GM18909 (cell line): ENCODE data around the gene OARD1.

Experiments used
- ATAC-seq: cut with Tn5 transposase; IDR thresholded peaks from one replicate; pipeline ENCODE4 v1.9.1; 2021; ENCODE audit warnings: mild to moderate bottlenecking; ENCODE audit not compliant: unreplicated experiment, poor library complexity

The OARD1 gene

DNA sequence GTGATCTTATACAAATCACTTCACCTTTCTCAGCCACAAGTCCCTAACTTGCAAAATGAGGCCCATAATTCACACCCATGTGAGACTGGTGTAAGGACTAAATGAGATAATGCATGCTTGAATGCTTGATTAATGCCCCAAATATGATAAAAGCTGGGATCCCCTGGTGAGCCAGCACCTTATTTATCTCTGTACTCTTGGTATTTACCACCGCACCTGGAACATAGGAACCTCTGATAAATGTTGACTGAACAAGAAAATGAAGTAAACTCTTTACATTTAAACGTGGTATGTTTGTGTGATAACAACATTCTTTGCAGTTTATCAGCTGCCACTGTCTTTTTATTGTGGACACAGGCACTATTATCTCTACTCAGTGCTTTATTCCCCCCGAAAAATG, 21.6 kb downstream of the OARD1 start:
- no peak for ATAC-seq

DNA sequence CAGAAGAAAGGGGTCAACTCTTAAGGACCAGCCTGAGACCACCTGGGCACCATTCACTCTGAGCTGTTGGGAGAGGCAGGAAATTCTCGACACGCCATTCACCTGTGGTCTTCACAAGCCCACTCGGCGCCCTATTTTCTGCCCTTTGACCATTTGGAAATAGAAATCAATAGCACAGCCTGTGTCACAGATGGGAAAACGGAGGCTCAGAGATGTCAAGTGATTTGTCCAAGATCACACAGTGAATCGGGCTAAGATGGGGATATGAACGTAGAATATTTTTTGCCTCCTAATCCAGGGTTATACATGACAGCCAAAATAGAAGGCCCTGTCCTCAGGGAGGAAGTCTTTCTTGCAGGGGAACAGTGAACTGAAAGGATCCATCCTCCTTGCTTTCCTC, 22.2 kb downstream of the OARD1 start:
- ATAC-seq, result no peak

DNA sequence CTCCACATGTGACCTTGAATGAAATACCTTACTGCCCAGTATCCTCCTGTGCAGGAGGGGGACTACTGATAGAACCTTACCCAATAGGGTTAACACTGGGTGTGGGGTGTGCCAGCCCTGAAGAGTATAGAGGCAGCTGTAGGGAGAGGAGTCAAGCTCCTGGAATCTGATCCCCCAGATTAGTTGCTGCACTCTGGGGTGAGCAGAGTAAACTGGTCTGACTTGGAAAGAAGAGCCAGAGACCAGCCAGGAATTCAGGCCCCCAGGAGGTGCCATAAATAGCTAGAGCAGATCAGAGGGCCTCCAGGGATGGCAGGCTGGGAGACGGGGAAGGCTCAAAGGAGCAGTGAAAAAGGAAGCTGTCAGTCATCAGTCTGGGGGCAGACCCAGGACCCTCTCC, 22.6 kb downstream of the OARD1 start:
- no peak for ATAC-seq

DNA sequence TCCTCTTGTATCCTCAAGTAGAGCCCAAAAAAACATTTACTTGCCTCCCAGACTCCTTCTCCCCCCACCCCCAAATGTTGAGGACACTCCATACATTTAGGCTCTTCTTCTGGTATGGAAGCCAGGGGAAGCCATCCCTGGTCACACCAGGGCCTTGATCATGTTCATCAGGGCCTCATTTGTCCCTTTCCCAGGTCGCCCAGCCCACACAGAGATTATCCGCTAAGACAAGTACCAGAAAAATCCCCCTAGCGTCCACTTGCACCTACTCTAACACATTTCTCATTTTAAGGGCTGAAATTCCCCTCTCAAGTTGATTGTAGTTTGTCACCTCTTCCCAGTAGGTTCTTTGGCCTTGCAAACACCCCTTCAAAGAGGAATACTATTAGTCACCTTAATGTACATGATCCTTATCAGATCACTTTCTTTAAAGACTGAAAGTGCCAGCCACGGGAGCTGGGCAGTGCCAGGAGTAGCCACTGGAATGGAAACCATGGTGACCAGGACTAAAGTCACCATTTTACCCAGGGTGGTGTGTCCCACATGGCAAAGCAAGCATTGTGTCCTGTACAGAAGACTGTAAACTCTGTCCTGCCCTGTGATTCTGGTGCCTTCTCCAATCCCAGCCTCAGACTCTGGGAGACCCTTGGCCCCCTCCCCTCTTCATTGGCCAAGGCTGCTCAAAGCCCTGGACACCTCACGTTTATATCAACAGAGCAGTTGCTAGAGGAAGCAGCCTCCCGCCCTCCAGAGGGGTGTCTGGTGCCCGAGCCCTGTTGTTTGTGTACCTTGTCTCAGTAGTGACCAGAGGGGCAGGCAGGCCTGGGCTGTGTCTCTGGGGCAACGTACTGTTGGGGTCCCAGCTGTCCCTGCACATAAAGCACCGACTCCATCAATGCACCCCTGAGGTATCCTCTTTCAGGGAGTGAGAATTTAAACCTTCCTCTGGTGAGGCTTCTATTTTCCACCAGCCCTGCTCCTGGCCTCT, 24.1 kb downstream of the OARD1 start:
- no peak for ATAC-seq

DNA sequence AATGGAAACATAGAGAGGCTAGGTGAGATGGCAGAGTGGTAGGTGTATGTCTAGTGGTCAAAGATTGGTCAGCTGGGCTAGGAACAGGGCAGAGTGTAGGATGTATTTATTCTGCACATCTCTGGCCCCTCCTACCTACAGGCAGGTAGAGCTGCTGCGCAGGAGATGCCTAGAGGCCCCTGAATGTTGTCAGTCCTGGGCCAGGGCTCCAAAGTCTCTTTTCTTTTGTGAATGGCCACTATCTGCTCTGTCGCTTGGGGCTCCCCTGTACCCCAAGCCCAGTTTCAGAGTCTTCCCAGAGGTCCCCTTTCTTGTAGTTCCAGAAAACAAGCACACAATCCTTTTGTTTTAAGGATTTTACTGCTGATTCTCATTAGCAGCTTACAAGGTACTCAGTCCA, 24.9 kb downstream of the OARD1 start:
- ATAC-seq, result no peak

DNA sequence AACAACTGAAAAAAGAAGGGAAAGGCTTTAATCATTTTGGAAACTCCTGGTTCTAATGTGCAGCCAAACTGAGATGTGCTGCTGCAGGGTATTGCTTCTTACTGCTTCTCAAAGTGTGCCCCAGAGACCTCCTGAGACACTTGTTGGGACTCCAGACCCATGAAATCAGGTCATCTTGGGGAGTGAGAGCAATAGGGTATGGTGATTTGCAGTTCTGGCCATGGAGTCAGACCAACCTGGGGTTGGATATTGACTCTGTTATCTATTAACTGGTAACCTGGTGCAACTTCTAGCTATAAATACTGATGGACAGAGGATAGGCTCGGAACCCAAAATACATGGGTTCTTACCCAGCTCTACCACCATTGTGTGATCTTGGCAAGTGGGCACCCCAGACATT, 26.1 kb downstream of the OARD1 start:
- no peak for ATAC-seq

DNA sequence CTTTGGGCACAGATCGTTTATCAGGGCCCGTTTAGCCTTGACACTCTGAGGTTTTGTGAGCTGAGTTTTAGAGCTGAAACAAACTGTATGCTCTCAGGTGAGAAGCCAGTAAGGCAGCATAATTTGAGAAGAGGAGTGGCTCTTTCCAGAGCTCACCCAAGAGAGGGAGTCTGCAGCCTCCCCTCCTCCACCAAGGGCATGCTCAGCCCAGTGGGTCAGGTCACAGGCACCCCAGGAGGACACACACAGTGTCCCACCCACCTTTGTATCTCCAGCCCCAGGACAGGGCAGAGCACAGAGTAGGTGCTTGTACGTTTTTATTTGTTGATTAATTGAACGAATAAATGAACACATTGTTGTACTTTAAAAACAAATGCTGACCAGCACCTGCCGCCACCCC, 26.5 kb downstream of the OARD1 start:
- no peak for ATAC-seq

DNA sequence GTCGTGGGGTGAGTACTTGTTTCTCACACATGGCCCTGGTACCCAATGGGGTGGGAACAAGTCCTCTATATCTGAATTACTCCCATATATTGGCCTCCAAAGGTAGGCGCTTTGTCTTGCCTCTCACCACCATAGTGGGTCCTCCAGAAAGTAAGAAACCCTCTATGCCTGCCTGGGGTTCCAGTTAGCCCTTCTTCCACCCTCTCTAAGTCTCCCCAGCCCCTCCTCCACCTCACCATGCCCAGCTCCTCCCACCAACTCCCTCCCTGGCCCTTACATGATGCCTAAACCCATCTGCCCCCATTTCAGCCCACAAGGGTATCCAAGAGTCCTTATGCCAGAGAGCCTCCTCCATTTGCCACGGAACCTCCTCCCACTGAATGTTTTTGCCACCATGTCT, 29.0 kb downstream of the OARD1 start:
- no peak for ATAC-seq

DNA sequence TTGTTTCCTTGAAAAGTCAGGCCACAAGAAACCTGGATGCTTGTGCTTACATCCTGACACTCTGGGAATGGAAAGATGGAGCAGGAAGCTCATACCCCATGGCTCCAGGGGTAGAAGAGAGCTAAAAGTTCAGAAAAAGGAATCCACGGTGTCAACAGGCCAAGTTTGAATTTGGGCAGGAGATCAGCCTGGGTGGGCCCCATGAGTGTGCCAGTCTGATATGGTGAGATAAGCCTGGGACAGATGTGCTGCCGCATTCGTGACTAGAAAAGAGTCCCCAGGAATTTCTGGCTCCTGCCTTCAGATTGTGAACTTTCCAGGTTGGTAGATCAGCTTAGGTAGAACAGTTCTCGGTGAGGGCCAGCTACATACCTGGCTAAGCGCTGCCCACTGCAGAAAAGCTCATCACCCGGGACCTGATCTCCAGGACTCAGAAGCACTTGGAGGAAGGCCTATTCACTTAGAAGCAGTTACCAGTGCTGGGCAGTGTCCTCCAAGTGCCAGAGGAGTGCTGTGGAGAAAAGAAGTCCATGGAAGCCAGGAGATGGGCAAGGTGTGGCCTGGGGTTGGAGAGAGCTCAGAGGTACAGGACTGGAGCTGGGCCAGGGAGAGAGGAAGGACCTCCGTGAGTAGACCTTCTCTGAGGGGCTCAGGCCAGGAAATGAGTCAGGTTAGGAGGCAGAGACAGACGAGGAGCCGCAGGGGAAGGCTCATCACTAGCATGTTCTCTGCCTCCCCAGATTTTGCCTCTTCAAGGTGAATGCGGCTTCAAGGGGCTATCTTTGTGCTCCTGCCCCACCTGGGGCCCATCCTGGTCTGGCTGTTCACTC, 29.7 kb downstream of the OARD1 start, which contains the start of gene TSPO2:
Gene TSPO2, plus strand, starts transcription at position 242 of the 830 bp plus-strand sequence. Its CDS starts 519 bp downstream, at position 761.
- ATAC-seq, result no peak

DNA sequence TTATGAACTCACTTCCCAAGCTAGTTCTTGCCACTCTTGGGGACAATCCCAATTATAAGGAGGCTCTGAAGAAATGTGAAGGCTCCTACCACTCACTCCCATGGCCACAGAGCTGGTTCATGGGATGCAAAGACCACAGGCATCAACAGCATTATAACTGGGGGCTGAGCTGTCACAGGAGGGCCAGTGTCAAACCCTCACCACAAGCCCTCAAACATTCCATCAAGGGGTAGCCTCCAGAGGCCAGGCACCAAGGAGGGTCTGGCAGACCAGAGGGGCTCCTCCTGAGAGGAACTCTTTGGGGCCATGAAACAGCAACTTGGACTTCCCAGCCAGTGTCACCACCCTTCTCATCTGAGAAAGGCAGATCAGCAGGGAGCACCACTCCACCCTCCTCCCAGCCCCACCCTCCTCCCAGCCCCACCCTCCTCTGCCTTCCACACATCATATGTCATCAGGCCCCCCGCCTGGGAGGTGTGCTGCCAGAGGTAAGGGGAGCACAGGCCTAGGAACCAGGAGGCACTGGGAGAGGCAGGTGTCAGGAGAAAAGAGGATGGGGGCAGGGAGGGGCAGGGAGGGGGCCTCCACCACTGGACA, 31.1 kb downstream of the OARD1 start:
- no peak for ATAC-seq

DNA sequence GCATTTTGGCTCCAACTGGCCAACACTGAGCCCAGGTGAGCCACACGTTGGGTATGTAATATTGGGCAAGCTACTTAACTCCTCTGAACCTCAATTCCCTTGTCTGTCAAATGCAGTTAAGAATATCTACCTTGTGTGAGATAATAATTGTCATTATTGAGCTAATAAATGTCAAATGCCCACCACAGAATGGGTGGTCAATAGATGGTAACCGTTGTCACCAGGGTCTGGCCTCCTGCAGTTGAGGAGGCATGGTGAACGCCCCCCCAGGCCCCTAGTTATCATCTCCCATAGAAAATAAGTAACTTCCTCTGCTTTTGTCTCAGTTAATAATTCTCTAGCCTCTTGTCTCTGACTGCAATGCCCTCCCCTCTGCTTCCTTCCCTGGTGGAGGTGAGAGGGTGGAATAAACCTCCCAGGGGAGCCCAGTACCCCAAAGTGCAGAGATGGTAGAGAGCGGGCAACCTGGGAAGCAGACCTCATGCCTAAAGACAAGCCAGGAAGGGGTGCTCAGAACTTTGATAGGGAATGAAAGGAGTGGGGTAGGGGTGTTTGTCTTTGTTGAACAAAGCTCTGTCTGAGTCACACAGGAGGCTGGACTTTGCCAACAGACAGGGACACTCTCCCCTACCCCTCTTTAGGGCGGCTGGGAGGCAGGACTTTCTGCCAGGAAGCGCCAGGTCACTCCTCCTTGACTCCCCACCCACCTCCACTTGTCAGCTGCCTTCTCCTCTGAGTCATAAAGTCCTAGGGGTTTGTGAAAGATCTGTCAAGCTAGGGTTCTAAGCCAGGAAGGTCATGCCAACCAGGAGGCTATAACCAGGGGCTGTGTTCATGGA, 31.8 kb downstream of the OARD1 start:
- no peak for ATAC-seq

DNA sequence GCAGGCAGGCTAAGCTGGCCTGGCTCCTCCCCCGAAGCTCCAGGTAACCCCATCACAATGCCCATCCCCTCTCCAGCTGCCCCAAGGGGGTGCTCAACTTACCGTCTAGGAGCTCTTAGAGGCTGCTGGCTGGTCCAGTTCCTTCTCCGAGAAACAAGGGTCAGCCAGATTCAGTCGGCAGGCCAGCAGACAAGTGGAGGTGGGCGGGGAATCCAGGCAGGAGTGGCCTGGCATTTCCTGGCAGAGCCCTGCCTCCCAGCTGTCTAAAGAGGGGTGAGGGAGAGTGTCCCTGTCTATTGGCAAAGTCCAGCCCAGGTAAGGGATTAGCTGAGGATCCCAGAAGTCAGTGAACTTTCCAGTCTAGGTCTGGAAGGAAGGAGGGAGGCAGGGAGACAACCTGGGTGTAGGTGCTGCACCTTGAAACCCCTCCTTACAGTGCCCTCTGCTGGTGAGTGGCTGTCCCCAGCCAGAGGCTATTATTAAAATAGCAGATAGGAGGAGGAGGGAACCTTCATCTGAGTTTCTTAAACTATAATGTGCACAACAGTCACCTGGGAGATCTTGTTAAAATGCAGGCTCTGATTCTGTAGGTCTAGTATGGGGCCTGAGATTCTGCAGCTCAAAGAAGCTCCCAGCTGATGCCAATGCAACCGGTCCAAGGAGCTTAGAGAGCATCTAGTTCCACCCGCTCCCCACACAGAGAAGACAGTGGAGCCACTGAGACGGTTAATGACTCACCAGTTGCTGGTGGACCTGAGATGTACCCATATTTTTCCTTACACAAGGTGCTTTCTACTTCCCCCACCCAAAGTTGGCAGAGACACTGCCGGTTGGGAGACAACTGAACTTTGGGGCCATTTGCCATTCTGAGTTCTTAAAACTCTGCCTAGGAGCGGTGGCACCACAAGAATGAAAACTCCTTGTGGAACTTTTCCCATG, 32.8 kb downstream of the OARD1 start, which contains the start of gene UNC5CL:
Gene UNC5CL, minus strand, starts transcription at position 162 of the 939 bp plus-strand sequence. CDS start 4,147 bp downstream, outside the sequence.
- ATAC-seq, result peak; percentile 57

DNA sequence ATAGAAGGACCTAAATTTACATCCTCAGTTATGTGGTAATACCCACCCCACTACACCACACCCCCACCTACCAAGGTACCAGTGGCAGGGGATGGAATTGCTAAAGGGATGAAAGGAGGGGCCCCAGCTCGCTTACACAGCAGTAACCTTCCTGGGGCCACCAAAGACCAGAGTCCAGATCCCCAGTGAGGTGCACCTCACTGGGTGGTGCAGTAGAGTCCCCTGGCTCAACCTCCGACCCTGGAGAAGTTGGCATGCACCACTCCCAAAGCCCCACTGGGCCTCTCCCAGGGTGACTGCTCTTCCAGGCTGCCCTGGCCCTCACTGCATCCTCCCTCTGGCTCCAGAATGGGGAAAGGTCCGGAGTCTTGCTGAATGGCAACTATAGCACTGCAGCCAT, 34.0 kb downstream of the OARD1 start:
- no peak for ATAC-seq

DNA sequence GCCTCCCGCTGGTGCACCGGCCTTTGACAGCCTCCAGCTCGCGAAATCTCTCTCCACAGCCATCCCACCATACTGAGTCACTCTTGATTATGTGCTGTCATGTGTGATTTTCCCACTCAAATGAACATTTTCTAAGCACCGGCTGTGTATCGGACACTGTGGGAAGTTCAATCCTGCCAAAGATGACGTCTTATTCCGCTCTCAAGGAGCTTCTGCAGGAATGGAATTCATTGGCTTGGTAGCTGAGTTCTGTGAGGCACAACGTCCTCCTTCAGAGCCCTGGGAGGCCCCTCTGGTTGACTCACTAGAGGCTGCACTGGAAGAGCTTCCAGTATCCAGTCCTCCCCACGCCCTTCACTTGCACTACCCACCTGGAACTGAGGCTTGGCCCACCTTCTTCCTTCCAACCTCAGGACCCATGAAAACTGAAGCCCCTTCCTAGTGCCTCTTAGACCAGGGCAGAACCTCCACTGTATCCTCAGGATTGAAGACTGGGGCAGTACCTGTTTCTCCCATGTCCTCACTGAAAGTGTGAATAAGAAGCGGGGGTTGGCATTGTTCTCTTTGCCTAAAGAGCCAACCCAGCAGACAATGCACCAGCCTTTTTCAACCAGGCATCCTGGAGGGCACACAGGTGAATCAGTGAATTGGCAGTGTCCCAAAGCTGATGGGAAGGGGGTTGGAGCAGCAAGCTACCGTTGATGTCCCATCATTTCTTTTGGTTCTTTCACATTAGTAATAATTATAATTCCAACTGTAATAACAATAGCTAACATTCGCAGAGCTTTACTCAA, 34.9 kb downstream of the OARD1 start:
- ATAC-seq, result no peak

DNA sequence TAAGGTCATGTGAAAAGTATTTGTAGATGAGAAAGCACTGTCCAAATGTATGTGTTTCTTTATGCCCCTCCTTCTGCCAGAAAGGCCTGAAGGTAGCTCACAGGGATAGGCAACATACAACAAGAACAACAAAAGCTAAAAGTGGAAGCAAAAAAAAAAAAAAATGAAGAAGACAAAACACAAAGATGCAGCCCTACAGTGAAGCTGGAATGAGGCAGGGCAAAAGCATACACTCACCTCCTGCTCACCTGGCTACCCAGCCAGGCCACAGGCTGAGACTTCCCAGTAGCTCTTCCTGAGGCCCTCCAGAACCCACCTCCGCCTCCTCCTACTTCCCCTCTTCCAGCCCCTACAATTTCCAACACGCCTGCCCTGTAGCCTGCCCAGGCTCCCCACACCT, 35.6 kb downstream of the OARD1 start:
- no peak for ATAC-seq

DNA sequence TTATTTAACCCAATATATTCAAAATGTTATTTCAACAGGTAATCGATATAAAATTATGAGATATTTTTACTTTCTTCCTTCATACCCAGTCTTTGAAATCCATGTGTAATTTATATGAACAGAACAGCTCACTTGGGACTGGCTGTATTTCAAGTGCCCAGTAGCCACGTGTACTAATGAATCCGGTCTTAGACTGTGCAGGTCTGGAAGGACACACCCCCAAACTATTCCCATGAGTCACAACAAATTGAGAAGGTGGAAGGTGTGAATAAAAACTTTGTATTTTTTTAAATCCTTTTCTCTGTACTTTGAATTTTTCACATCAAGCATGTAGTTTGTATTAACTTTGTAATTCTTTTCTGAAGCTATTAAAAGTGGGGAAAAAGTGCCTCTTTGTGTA, 36.0 kb downstream of the OARD1 start:
- no peak for ATAC-seq

DNA sequence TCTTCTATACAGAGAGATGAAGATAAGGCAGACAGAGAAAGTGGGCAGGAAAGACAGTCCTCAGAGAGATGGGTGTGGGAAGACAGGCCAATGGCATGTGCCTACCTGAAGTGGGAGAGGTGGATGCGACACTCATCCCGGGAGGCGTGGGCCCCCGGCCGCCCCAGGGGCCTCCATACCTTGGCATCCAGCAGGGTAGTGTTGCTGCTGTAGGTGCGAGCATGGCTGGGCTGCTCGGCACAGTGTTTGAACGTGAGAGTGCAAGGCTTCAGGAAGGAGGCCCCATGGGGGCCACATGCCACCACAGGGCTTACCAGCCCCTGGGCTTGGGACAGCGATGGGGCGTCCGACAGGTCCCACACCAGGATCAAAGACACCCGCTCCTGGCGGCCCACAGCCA, 38.4 kb downstream of the OARD1 start:
- ATAC-seq, result no peak

DNA sequence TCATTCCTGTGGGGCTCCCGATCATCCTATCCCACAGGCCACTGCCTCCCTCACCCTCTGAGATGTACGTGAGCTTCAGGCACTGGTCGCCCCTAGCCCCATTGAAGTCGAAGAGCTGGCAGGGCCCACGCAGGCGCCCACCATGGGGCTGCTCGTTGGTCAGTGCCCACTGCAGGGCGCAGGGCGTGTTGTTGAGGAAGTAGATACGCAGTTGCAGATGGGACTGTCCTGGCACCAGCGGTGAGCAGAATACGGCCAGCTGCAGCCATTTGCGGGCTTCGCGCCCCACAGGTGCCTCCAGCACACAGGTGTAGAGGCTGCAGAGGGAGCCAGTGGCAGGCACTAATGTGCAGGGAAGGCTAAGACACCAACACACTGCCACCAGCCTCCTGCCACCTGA, 39.3 kb downstream of the OARD1 start:
- ATAC-seq, result no peak
